GF-D8 (cell line): ENCODE data around the gene MICAL3.
A peak's percentile ranks its signal among the peaks of the same experiment; 100 is the strongest.

Source experiments
- DNase-seq: peaks from one replicate; lab custom pipeline; 2025; lab: John Stamatoyannopoulos, UW

The MICAL3 gene

DNA sequence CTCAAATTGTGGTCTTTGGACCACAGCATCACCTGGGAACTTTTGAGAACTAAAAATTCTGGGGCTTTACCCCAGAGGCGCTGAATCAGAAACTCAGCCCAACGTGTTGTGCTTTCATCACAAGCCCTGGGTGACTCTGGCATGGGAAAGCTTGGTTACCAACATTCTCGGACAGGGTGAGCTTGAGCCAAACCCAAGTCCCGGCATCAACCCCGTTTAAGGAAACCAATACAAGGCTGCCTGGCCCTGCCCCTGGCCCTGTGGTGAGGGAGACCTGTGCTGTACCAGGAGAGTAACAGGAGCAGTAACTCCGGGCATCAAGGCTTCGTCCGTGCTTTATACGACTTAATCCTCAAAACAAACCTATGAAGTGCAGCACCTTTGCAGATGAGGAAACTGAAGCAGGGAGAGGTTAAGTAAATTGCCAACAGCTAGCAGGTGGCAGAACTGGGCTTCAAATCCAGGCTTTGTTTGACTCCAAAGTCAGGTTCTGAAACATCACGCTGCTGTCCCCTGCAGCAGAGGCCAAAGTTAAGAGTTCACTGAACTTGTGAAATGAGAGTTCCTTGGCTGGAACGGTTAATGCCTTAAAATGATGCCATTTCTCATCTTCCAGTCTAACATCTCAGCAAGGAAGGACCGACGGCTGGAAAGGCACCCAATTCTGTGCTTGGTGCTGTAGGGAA lies 186.0 kb downstream of the MICAL3 start:
- no peak for DNase-seq

DNA sequence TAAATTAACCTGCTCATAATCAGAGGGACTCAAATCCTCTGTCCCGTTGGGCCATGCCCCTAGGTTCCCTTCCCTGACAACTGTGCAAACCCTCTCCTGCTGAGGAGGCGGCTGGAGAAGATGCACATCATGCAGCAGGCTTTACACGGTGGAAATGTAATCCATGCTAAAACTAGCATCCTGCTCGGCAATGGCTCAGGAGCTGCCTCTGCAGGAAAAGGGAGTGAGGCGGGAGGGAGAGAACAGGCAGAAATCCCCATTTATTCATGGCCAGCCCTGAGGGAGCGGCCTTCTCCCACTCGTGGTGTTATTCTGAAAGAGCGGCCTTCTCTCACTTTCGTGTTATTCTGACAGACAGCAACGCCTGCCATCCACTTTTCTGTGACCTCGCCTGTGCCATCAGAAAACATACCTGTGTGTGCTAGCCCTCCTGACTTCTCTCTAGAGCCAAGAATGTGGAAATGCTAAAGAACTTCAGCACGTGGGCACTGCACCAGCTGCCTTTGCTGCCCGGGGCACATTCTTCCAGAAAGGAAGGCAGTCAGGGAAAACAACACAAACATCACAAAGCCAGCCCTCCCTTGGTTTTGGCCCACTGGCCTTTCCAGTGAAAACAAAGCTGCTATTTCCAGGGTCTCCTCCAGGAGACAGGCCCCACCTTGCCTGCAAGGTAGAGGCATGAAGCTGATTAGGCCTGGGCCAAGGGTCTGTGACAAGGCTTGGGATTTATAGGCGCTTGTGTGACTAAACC lies 187.2 kb downstream of the MICAL3 start:
- no peak for DNase-seq

DNA sequence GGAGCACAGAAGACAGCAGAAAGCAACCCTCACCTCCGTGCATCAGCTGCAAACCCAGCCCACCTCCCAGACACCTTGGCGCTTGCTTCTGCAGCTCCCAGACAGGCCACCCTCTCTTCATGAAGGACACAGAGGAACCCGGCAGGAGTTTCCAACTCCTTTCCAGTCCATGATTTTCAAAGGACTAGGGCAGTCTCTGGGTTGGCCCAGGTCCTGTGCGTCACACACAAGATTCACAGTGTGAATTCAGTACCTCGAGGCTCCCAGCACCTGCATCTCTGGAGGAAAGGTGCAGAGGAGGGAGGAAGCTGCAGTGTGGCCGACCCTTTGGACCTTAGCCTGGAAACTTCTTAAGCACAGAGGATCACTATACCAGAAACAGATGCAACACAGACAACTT lies 189.1 kb downstream of the MICAL3 start:
- DNase-seq: no peak

DNA sequence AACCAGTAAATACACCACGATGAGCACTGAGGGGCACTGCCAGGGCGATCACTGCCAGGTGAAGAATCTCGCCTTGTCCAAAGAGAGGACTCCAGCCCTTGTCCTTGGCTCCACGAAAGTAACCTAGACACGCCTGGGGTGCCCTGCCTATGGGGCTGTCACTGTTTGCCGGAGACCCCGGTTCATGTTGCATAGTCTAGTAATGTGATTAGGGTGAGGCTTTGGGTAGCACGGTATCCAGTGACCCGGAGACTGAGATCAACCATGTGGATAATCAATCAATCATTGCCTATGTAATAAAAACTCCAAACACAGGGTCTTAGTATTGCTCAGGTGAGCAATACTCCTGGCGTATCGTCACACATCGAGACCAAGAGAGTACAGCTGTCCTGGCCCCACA lies 190.9 kb downstream of the MICAL3 start:
- no peak for DNase-seq

DNA sequence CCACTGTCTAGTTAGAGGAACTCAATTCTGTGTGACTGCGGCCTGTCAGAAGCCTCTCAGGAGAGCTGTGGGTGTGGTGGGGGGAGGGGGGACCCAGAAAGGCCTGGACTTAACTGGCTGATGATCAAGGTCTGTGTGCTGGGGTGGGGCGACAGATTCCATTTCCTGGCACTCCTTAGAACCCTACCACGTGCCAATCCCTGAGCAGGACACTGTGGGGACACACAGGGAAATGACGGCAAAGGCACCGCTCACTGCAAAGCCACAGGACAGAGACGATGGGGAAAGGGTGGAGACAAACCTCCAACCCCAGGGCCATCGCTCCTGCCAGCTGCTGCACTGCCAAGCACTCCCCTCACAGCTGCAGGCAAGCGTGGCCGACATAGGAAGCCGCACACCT lies 191.7 kb downstream of the MICAL3 start:
- DNase-seq: no peak

GRCh38 chr22:17831501-17832251 lies 192.7 kb downstream of the MICAL3 start:
- no peak for DNase-seq

DNA sequence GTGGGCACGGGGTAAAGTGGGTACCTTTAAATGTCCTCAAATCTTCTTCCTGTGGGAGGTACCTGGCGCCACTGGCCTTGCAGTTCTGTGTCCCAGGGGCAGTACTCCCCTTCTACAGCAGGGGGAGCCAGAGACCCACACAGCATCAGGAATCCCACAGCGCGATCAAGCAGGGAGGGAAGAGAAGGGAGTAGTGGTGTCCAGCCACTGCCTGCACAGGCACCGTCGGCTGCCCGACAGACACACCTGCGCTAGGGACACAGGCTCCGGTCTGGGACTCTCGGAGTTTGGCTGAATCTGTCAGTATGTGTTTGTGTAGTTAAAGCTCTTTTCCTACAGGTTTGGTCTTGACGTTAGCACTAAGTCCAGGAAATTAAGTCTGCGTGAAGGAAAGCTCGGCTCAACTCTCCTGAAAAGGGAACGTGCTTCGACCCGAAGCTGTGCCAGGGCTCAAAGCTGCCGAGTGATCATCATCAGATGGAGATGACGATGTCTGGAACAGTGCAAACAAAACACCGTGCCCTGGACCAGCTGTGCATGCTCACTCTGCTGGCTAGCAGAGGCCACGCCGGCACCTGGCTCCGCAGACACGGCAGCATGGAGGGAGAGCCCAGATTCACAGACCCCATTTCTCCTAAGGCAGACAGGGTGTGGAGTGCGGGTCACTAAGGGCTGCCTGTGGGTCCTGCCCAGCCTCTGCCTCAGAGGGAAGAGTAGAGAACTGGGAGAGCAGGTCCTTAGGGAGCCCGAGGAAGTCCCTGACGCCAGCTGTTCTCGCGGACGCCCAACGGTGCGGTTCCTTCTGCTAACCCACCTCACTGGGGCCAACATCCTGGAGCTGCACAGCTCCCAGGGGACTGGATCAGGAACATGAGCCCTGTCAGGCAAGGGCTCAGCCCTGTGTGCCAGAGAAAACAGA lies 194.1 kb downstream of the MICAL3 start:
- DNase-seq: peak; percentile 38

DNA sequence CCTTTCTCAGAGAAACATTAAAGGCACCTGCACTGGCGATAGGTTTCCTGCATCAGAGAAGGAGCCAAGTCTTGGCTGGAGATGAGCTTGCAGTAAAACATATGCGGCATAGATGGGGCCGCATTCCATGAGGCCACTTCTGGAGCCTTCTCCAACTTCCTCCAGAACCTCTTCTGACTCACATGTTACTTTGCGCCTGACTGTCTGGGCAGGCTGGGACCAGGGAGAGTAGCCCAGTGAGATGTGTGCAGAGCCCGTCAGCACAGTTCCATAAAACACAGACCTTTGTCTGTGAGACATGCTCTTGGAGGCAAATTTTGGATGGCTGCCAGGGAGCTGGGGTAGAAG lies 194.7 kb downstream of the MICAL3 start:
- no peak for DNase-seq

- no peak for DNase-seq
Measured at GRCh38 chr22:17828502-17829080, 195.8 kb downstream of the MICAL3 start.

- no peak for DNase-seq
Measured at GRCh38 chr22:17827466-17827865, 196.9 kb downstream of the MICAL3 start.

GRCh38 chr22:17825876-17826550 lies 198.3 kb downstream of the MICAL3 start:
- DNase-seq: no peak

DNA sequence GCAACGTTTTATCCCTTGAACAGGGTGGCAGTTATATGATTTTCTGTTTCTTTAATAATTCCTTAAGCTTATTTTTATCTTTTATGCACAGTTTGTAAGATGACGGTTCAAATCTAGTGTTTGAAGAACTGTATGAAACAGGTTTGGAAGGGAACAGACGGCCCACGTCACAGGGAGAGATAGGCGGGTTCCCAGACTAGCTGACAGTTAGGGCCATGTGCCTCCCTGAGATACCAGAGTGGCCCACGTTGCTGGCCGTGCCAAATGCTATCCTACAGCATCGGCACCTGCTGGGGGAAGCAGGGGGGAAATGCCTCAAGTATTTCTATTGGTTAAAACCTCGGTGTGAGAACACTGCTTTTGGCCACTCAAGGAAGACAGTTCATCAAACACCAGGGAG lies 199.9 kb downstream of the MICAL3 start:
- no peak for DNase-seq

- DNase-seq: no peak
Measured at GRCh38 chr22:17823964-17824363, 200.4 kb downstream of the MICAL3 start.

- no peak for DNase-seq
Measured at GRCh38 chr22:17823226-17823625, 201.1 kb downstream of the MICAL3 start.

DNA sequence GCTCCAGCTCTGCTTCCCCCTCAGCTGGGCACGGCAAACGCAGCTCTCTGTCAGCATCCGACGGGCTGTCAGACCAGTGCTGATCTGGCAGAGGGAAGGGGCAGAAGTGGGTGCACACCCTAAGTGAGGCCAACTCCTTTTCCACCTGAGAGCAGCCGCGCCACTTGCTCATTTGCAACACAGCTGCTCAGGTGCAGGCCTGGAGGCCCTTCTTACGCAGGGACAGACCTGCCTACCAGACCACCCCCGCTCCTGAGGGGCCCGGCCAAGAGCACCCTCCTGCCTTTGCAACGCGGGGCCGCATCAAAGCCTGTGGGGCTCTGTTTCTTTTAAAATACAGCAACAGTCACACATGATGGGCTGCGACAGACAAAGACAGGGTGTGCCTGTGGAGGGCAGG lies 202.3 kb downstream of the MICAL3 start:
- no peak for DNase-seq

DNA sequence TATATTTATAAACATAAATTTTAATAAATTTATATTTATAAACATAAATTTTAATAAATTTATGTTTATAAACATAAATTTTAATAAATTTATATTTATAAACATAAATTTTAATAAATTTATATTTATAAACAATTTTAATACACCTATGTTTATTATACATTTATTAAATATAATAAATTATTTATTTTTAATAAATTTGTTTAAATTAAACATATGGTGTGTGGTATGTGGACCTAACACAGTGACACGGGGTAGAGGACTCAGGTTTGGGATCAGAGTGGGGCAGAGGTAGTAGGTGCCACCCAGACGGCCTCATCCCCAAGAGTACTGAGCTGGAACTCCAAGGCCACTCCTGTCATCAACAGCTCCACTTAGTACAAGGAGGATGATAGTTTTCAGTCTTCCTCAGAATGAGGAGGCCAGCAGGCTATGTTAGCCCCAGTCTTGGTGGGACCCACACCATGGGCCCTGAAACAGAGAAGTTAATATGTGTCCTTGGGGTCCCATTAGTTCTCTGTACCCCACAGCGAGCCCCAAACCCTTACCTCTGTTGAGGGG lies 203.4 kb downstream of the MICAL3 start:
- no peak for DNase-seq

- DNase-seq: no peak
Measured at GRCh38 chr22:17818649-17819048, 205.7 kb downstream of the MICAL3 start.

DNA sequence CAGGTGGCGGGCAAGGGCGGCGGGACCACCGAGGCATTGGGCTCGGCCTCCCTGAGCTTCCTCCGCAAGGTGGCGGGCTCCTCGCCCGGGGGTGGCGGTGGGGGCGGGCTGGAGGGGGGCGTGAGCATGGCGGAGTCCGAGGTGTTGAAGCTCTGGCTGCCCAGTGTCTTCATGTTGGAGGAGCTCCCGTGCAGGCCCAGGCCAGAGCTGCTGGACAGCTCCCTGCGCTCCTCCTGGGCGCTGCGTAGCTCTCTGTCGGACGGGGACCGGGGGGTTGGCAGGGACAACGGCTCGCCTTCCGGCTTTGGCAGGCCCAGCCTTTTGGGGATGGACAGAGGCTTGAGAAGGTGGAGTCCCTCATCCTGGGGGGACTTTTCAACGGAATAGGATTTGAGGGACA lies 206.2 kb downstream of the MICAL3 start:
- DNase-seq: no peak

- no peak for DNase-seq
Measured at GRCh38 chr22:17817511-17818065, 206.8 kb downstream of the MICAL3 start.

GRCh38 chr22:17817079-17817478 lies 207.3 kb downstream of the MICAL3 start:
- no peak for DNase-seq
